Measurements from ENCODE around the gene RBM26. TPM values are rescaled to one million over a fixed set of nuclear protein-coding genes. Genes with fewer than 3 reads are reported as not detected.

Gene RBM26
- total RNA-seq, 3 donors from 2014 or later (not counting 1 experiment from before 2014, with no cell fraction given), result 59.3 to 70.3 (median 66.5) TPM

DNA sequence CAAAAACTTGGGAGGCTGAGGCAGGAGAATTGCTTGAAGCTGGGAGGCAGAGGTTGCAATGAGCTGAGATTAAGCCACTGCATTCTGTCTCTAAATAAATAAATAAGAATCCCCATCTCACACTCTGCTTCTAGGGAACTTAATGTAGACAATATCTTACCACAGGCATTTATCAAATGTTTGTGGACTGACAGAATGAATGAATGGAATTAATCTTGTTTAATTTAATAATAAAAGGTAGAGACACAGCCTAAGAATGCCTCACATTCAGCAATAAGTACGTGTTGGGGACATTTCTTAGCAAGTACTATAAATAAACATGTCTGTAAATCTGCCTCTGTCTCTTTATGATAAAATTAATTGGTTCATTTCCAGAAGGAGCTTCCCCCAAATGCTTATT is 36.2 kb upstream of the RBM26 start:
- intact Hi-C loops (cut with micrococcal nuclease), result no loop called here
- H3K9me3 Mint-ChIP-seq, result no peaks in the 10 kb centered on the region
- H3K27me3 Mint-ChIP-seq (ENCODE audit: low read depth in 2 of 2), result no peaks in the 10 kb centered on the region
- Histone ChIP-seq H3K4me1 (ENCODE audit: control insufficient read depth, insufficient read depth, low read length) (peaks cover 8% of the 10 kb centered on the region), H3K4me3 (ENCODE audit: low read length) (no peak overlapping the region), H3K27me3 (ENCODE audit: control insufficient read depth, insufficient read depth, low read length) (no peaks in the 10 kb centered on the region), H3K27ac (ENCODE audit: low read length) (no peak overlapping the region), H3K9me3 (ENCODE audit: control insufficient read depth, insufficient read depth, low read length) (no peaks in the 10 kb centered on the region), H3K36me3 (ENCODE audit: control insufficient read depth, insufficient read depth, low read length) (no peaks in the 10 kb centered on the region)
- TF ChIP-seq, protein P1, sequence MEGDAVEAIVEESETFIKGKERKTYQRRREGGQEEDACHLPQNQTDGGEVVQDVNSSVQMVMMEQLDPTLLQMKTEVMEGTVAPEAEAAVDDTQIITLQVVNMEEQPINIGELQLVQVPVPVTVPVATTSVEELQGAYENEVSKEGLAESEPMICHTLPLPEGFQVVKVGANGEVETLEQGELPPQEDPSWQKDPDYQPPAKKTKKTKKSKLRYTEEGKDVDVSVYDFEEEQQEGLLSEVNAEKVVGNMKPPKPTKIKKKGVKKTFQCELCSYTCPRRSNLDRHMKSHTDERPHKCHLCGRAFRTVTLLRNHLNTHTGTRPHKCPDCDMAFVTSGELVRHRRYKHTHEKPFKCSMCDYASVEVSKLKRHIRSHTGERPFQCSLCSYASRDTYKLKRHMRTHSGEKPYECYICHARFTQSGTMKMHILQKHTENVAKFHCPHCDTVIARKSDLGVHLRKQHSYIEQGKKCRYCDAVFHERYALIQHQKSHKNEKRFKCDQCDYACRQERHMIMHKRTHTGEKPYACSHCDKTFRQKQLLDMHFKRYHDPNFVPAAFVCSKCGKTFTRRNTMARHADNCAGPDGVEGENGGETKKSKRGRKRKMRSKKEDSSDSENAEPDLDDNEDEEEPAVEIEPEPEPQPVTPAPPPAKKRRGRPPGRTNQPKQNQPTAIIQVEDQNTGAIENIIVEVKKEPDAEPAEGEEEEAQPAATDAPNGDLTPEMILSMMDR (IDR thresholded peaks at IDR 0.05), result no peak
- ATAC-seq (no peak), DNase-seq (no peak)
- H3K4me3 Mint-ChIP-seq, result no peak overlapping the region
- H3K36me3 Mint-ChIP-seq, result no peaks in the 10 kb centered on the region
- no CpG with 5 or more reads among the region's 1 CpG for WGBS (ENCODE audit: insufficient coverage)
- peaks cover 12 to 14% of the 10 kb centered on the region in 2 donors for H3K4me1 Mint-ChIP-seq
- H3K27ac Mint-ChIP-seq, result no peak overlapping the region

DNA sequence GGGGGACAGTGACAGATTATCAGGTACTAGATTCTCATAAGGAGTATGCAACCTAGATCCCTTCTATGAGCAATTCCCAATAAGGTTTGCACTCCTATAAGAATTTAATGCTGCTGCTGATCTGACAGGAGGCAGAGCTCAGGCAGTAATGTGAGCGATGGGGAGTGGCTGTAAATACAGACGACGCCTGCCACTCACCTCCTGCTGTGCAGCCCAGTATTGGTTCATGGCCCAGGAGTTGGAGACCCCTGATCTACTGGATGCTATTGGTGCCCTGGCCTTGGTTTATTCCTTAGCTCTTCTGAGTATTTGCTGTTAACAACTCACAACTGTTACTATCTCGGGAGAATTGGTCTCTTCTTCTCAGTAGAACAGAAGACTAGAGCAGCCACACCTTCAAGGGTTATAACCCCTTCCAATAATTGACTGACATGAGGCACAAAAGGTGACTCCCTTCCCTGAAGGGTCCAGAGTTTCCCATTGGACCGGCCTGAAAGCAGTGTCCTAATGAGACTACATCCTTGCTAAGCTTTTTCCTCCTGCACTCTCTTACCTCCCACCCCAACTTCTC is 35.0 kb upstream of the RBM26 start:
- H3K4me3 Mint-ChIP-seq, result no peak overlapping the region
- intact Hi-C loops (cut with micrococcal nuclease), result no loop called here
- no peaks in the 10 kb centered on the region for H3K36me3 Mint-ChIP-seq
- Histone ChIP-seq H3K9me3 (ENCODE audit: control insufficient read depth, insufficient read depth, low read length) (no peaks in the 10 kb centered on the region), H3K27me3 (ENCODE audit: control insufficient read depth, insufficient read depth, low read length) (no peaks in the 10 kb centered on the region), H3K4me3 (ENCODE audit: low read length) (no peak overlapping the region), H3K4me1 (ENCODE audit: control insufficient read depth, insufficient read depth, low read length) (peaks cover 4% of the 10 kb centered on the region), H3K36me3 (ENCODE audit: control insufficient read depth, insufficient read depth, low read length) (no peaks in the 10 kb centered on the region), H3K27ac (ENCODE audit: low read length) (no peak overlapping the region)
- H3K4me1 Mint-ChIP-seq, result peaks cover 3 to 6% of the 10 kb centered on the region in 2 donors
- H3K27me3 Mint-ChIP-seq (ENCODE audit: low read depth in 2 of 2), result no peaks in the 10 kb centered on the region
- H3K27ac Mint-ChIP-seq, result no peak overlapping the region
- DNase-seq (no peak), ATAC-seq (no peak)
- 96% methylated on average over 5 of the region's 5 CpGs for WGBS (ENCODE audit: insufficient coverage)
- TF ChIP-seq, protein P1 (IDR thresholded peaks at IDR 0.05), result no peak
- H3K9me3 Mint-ChIP-seq, result no peaks in the 10 kb centered on the region

DNA sequence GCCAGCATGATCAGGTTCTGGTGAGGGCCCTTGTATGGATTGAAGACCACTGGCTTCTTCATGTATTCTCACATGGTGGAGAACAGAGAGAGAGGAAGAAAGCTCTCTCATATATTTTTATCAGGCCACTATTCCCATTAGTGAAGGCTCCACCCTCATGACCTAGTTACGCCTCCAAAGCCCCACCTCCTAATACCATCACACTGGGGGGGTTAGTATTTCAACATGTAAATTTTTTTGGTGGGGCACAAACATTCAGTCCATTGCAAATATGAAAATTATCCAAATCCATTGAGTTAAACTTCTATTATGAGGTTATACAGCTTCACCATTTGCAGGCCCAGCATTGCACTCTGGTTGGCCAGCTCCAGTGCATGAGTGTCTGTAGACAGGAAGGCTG is 33.2 kb upstream of the RBM26 start:
- Histone ChIP-seq H3K9me3 (ENCODE audit: control insufficient read depth, insufficient read depth, low read length) (no peaks in the 10 kb centered on the region), H3K36me3 (ENCODE audit: control insufficient read depth, insufficient read depth, low read length) (no peaks in the 10 kb centered on the region), H3K27ac (ENCODE audit: low read length) (no peak overlapping the region), H3K4me3 (ENCODE audit: low read length) (no peak overlapping the region), H3K4me1 (ENCODE audit: control insufficient read depth, insufficient read depth, low read length) (no peaks in the 10 kb centered on the region), H3K27me3 (ENCODE audit: control insufficient read depth, insufficient read depth, low read length) (no peaks in the 10 kb centered on the region)
- Mint-ChIP-seq H3K27me3 (ENCODE audit: low read depth in 2 of 2) (no peaks in the 10 kb centered on the region), H3K36me3 (no peaks in the 10 kb centered on the region), H3K9me3 (no peaks in the 10 kb centered on the region), H3K4me1 (no peaks in the 10 kb centered on the region), H3K4me3 (no peak overlapping the region), H3K27ac (no peak overlapping the region)
- TF ChIP-seq, protein P1 (IDR thresholded peaks at IDR 0.05), result no peak
- WGBS (ENCODE audit: insufficient coverage), result no CpG with 5 or more reads among the region's 1 CpG
- intact Hi-C loops (cut with micrococcal nuclease), result no loop called here
- ATAC-seq (no peak), DNase-seq (no peak)

GRCh38 chr13:79435561-79435990 is 29.5 kb upstream of the RBM26 start:
- H3K4me3 Mint-ChIP-seq, result no peak overlapping the region
- DNase-seq, result no peak
- H3K9me3 ChIP-seq (ENCODE audit: control insufficient read depth, insufficient read depth, low read length), result no peaks in the 10 kb centered on the region
- no peak overlapping the region for H3K27ac ChIP-seq (ENCODE audit: low read length)
- H3K4me3 ChIP-seq (ENCODE audit: low read length), result no peak overlapping the region
- ATAC-seq, result no peak
- H3K27me3 ChIP-seq (ENCODE audit: control insufficient read depth, insufficient read depth, low read length), result no peaks in the 10 kb centered on the region
- TF ChIP-seq, protein P1 (IDR thresholded peaks at IDR 0.05), result no peak
- H3K27ac Mint-ChIP-seq, result no peak overlapping the region
- H3K36me3 ChIP-seq (ENCODE audit: control insufficient read depth, insufficient read depth, low read length), result no peaks in the 10 kb centered on the region
- intact Hi-C loops (cut with micrococcal nuclease), result no loop called here
- H3K36me3 Mint-ChIP-seq, result no peaks in the 10 kb centered on the region
- no CpG with 5 or more reads among the region's 1 CpG for WGBS (ENCODE audit: insufficient coverage)
- H3K4me1 Mint-ChIP-seq, result no peaks in the 10 kb centered on the region
- H3K27me3 Mint-ChIP-seq (ENCODE audit: low read depth in 2 of 2), result no peaks in the 10 kb centered on the region
- no peaks in the 10 kb centered on the region for H3K9me3 Mint-ChIP-seq
- no peaks in the 10 kb centered on the region for H3K4me1 ChIP-seq (ENCODE audit: control insufficient read depth, insufficient read depth, low read length)

Measured in natural killer cell (primary cell).